ENCODE measurements around the gene FAM114A1.

The FAM114A1 gene

GRCh38 chr4:38889143-38889542, 21.5 kb downstream of the FAM114A1 start:
- Histone ChIP-seq H3K27me3 (ENCODE audit: insufficient read depth, poor library complexity, severe bottlenecking) (no peaks in the 10 kb centered on the region), H3K27ac (replicated peaks) (no peak overlapping the region), H3K4me3 (replicated peaks; ENCODE audit: insufficient read depth, low read length) (no peak overlapping the region)
- no peak for DNase-seq (ENCODE audit: low read depth in 1 of 2, low spot score in 1 of 2)
- TF ChIP-seq POLR2AphosphoS5 (IDR thresholded peaks at IDR 0.05; ENCODE audit: low read depth), result no peak
- no peak for TF ChIP-seq SPI1 (IDR thresholded peaks at IDR 0.05; ENCODE audit: borderline replicate concordance, low read depth)
- no peak for TF ChIP-seq CTCF (IDR thresholded peaks at IDR 0.05; ENCODE audit: insufficient read depth, low read length)
- no peak for TF ChIP-seq REST (IDR thresholded peaks at IDR 0.05; ENCODE audit: insufficient replicate concordance, low read depth)

- Histone ChIP-seq H3K4me3 (replicated peaks; ENCODE audit: insufficient read depth, low read length) (no peak overlapping the region), H3K27me3 (ENCODE audit: insufficient read depth, poor library complexity, severe bottlenecking) (no peaks in the 10 kb centered on the region), H3K27ac (replicated peaks) (no peak overlapping the region)
- no peak for TF ChIP-seq SPI1 (IDR thresholded peaks at IDR 0.05; ENCODE audit: borderline replicate concordance, low read depth)
- no peak for TF ChIP-seq REST (IDR thresholded peaks at IDR 0.05; ENCODE audit: insufficient replicate concordance, low read depth)
- TF ChIP-seq CTCF (IDR thresholded peaks at IDR 0.05; ENCODE audit: insufficient read depth, low read length), result no peak
- no peak for TF ChIP-seq POLR2AphosphoS5 (IDR thresholded peaks at IDR 0.05; ENCODE audit: low read depth)
- TF ChIP-seq GABPA (IDR thresholded peaks at IDR 0.05; ENCODE audit: low read depth), result no peak
- no peak for DNase-seq (ENCODE audit: low read depth in 1 of 2, low spot score in 1 of 2)
Observed at GRCh38 chr4:38891051-38891983, 23.7 kb downstream of the FAM114A1 start.

DNA sequence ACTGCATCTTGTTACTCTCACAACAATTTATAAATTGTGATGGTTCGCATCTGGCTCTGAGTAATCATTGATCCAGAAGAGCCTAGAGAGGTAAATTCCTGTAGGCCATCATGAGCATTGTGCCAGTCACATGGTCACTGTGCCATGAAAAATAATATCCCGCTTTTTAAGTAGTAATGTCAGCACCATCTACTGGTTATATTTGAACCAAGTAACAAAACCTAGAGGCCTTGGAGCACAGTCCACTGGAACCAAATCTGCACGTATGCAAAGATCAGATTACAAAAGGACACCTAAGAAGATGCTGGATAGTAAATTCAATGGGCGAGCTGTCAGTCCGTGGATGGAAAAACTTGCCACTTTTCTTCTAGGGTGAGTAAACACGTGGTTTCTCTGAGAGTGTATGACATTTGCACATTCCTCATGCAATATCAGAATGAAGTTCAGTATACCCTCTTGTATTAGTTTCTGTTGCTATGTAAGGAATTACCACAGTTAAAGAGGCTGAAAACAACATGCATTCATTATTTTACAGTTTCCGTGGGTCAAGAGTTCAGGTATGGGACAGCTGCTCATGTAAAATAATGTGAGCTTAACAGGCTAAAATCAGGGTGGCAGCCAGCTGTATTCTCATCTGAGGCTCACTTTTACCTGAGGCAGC, 26.8 kb downstream of the FAM114A1 start:
- no peak for TF ChIP-seq CTCF (IDR thresholded peaks at IDR 0.05; ENCODE audit: insufficient read depth, low read length)
- no peak for TF ChIP-seq REST (IDR thresholded peaks at IDR 0.05; ENCODE audit: insufficient replicate concordance, low read depth)
- TF ChIP-seq POLR2AphosphoS5 (IDR thresholded peaks at IDR 0.05; ENCODE audit: low read depth), result no peak
- no peak for TF ChIP-seq GABPA (IDR thresholded peaks at IDR 0.05; ENCODE audit: low read depth)
- TF ChIP-seq SPI1 (IDR thresholded peaks at IDR 0.05; ENCODE audit: borderline replicate concordance, low read depth), result no peak
- Histone ChIP-seq H3K4me3 (replicated peaks; ENCODE audit: insufficient read depth, low read length) (no peak overlapping the region), H3K27ac (replicated peaks) (no peak overlapping the region), H3K27me3 (ENCODE audit: insufficient read depth, poor library complexity, severe bottlenecking) (no peaks in the 10 kb centered on the region)
- no peak for DNase-seq (ENCODE audit: low read depth in 1 of 2, low spot score in 1 of 2)
